Globus pallidus (tissue), 1 donor: ENCODE results near the gene SIGLEC1.
A peak's percentile ranks its signal among the peaks of the same experiment; 100 is the strongest.

Experiments
- DNase-seq: peaks from one replicate; pipeline ENCODE4 v3.0.0-alpha.2; 2015; ENCODE audit warnings: low spot score

SIGLEC1 gene

DNA sequence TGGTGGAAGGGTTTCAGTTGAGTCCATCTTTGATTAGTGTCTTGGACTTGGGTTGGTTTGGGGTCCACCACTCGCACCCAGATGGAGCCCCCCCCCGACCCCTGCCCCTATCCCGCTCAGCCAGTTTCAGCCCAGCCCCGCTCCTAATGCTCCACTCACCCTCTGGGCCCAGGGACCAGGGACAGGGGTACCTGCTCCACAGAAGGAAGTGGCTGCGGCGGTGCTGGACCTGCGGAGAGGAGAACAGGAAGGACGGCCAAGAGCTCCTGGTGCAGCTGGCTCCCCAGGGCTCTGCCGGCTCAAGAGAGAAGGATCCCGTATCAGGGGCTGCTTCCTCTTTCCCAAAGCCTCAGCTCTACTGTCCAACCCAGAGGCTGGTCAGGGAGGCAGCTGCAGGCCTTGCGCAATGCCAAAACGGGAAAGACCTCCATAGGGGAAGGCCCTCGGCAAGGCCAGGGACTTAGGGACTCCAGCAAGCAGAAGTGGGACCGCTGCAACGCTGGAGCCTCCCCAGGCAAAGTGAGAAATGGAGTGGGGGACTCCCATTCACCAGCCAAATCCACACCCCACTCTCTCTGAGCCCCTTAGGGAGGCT lies at the start of gene SIGLEC1:
Gene SIGLEC1, minus strand, starts transcription at position 322 of the 595 bp plus-strand sequence. CDS start 5,472 bp downstream, outside the sequence.
- peak; percentile 47 for DNase-seq

DNA sequence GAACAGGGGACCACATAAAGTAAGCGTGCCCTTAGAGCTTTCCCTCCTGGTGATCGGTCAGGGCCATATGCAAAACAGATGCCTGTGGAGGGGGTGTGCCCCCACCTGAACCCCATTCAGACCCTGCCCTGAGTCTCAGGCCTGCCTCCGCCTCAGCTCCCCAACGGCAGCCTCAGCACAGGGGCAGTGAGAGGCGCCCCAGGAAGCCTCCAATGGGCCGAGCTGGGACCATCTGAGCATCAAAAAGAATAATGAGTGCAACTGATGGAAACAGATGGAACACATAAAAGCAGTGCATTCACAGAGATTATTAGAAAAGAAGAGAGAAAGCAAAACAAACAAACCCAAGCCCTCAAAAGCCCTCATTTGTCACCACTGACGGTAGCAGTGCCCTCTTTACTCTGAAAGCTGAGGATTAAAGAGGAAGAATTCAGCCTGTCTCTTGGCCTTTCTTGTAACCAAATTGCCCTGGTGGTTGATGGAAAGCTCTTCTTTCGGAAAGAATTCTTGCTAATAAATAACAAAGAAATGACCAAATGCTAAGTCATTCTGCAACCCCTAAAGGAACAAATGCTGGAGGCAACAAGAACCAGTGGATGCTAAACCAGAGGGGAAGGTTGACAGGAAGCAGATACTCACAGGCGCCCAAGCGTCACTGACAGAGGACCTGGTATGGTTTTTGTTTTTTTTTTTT lies 48.4 kb upstream of the SIGLEC1 start:
- DNase-seq: no peak

DNA sequence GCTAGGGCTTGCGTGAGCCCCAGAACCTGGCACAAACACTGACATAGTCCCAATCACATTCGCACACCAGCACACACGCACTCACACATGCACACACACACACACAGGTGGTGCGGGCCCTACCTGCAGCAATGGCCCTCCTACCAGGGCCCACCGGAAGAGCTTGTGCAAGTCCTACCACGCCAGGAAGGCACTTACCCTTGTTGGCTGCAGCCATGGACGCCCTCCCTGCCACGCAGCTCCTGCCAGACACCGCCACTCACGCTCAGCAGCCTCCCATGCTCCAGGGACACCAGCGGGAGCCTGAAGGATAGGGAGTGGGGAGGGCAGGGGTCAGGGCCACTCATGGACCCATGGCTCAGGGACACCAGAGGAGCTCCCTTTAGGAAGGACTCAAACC lies 47.5 kb upstream of the SIGLEC1 start:
- DNase-seq: no peak

GRCh38 chr20:3759316-3759823 lies 47.0 kb upstream of the SIGLEC1 start:
- no peak for DNase-seq

DNA sequence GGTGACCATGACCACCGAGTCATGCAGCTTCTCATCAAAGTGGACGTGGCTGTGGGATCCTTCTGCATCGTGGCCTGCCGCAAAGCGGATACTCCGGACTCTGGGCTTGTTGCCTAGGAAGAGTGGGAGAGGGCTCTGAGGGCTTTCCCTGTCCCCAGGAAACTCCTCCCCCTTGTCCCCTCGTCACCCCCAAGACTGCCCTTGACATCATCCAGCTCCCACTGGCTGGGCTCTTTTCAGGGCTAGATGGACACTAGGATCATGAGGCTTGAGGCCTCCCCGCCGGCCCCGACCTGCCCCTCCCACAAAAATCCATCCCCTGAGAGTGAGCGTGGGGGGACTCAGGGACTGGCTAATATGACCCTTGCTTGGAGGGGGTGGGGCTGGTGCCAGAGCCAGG lies 46.2 kb upstream of the SIGLEC1 start:
- no peak for DNase-seq

GRCh38 chr20:3757268-3757667 lies 44.9 kb upstream of the SIGLEC1 start:
- DNase-seq: no peak

GRCh38 chr20:3755814-3756480 lies 43.5 kb upstream of the SIGLEC1 start:
- DNase-seq: no peak

DNA sequence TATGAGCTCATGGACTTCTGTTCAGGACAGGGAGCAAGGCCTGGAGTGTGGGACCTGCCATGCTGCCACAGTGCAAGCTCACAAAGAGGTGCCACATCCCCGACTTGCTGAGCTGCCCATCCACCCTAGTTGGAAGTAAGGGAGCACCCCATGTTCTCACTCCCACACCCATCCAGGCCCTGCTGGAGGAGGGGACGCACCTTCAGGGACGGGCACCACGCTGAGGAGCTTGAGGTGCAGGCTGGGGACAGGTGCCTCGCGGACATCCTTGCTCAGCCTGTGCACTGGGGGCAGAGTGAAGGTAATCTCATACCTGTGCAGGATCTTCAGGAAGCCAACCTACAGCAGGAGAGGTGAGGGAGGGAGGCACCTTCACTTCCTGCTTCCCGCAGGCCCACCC lies 42.9 kb upstream of the SIGLEC1 start:
- DNase-seq: no peak

DNA sequence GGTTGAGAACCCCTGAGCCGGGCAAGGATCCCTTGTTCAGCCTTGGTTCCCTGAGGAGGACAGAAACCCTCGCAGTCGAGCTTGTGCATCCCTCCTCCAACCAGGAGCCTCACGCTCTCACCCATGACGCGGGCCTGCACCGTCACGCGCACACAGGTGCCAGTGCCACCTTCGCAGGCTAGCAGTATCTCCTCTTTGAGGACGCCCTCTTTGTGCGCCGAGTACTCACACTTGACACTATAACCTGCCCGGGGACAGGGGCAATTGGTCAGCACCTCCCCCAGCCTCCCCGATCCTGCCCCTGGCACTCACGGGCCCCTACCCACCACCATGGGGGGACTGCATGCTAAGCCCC lies 41.9 kb upstream of the SIGLEC1 start:
- no peak for DNase-seq

- DNase-seq: no peak
Measured at GRCh38 chr20:3753501-3754275, 41.3 kb upstream of the SIGLEC1 start.

DNA sequence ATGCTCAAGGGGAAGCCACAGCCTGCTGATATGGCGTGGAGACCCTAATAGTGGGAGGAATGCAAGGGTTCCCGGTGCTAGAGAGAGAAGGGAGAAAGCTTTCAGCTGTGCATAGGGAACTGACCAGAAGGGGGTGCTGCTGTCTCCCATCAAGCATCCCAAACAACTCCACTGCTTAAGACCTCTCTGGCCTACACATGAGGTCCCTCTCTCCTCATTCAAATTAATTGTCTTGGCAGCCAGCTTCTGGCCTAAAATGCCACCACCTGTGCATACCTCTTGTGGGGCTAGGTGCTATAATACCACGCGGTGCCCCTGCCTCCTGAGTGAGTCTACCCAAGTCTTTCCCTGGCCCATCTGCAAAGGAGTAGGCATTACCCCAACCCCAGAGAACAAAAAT lies 40.7 kb upstream of the SIGLEC1 start:
- DNase-seq: peak; percentile 65

DNA sequence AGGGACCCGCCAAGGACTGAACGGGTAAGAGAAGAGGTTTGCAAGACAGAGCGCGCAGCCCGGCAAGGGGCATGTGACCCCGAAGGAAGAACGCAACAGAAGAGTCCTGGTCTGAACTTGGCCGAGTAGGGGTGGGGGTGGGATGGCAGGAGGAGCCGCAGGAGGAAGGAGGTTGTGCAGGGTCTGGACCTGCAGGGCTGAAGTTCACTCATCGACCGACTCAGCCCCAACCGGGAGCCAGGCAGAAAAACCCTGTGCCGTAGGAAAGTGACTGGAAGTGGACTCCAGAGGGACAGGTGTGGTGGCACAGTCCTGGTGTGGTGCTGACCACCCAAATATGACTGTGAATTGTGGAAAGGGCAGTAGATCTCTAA lies 40.0 kb upstream of the SIGLEC1 start:
- DNase-seq: no peak

DNA sequence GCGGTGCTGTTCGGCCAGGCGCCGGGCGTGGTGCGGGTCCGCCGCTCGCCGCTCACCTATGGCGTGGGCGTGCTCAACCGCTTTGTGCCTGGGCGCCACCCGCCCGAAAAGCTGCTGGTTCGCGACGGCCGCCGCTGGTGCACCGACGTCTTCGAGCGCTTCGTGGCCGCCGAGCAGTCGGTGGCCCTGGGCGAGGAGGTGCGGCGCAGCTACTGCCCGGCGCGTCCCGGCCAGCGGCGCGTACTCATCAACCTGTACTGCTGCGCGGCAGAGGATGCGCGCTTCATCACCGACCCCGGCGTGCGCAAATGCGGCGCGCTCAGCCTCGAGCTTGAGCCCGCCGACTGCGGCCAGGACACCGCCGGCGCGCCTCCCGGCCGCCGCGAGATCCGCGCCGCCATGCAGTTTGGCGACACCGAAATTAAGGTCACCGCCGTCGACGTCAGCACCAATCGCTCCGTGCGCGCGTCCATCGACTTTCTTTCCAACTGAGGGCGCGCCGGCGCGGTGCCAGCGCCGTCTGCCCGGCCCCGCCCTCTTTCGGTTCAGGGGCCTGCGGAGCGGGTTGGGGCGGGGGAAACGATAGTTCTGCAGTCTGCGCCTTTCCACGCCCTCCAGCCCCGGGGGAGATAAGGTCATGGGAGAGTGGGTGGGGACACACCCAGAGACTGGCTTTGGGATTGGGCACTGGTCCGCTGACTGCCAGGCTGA lies 39.4 kb upstream of the SIGLEC1 start:
- peak; percentile 44 for DNase-seq

DNA sequence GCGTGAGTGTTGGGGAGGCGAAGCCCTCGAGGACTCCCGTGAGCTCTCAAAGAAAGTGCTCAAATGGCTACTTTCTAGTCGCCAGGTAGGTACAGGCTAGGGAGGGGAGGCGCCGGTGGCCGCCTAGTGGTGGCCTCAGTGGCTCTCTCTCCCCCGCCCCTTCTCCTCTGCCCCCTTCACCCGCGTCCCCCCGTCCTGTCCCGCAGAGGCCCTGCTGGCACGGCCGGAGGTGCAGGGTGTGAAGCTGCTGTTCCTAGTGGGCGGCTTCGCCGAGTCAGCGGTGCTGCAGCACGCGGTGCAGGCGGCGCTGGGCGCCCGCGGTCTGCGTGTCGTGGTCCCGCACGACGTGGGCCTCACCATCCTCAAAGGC lies 38.9 kb upstream of the SIGLEC1 start:
- no peak for DNase-seq

- DNase-seq: no peak
Measured at GRCh38 chr20:3749689-3750531, 37.5 kb upstream of the SIGLEC1 start.

GRCh38 chr20:3749087-3749688 lies 36.8 kb upstream of the SIGLEC1 start:
- no peak for DNase-seq

- no peak for DNase-seq
Measured at GRCh38 chr20:3748073-3748472, 35.7 kb upstream of the SIGLEC1 start.

GRCh38 chr20:3747471-3747870 lies 35.1 kb upstream of the SIGLEC1 start:
- no peak for DNase-seq

DNA sequence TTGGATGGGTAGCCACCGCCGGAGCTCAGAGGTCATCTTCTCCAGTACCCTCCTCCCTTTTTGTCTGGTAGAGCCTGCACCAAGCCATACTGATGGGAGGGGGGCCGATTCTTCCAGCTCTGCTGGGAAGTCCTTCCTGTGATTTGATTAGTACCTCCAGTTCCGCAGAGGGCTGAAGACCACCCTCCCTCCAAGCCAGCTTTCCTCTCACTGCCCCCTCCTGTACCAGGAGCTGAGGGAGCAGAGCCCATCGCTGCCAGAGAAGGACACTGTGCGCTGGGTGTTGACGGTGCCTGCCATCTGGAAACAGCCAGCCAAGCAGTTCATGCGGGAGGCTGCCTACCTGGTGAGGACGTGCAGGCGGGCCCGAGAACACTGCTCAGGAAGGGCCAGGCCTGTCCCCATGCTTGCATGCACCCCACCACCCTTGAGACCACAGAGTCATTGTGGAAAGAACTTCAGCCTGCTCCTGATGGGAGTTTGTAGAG lies 33.3 kb upstream of the SIGLEC1 start:
- DNase-seq: no peak
